SKM-1 treated with dmso at 0.1 percent for 144 hours (cell line): ENCODE data around the gene TSPO.
"Not testable (repeated sequence)": the region's sequence is repeated elsewhere in the genome, so short reads cannot be mapped to it uniquely, and the experiment has no call there.

Experiments used
- DNase-seq: peaks from one replicate; lab custom pipeline; 2025; ENCODE audit not compliant: unreplicated experiment; lab: John Stamatoyannopoulos, UW

TSPO gene

GRCh38 chr22:43151251-43152002 is at the start of gene TSPO:
TSPO (plus strand) TSS chr22:43151559; CDS start chr22:43159239, 7,680 bp downstream.
- no peak for DNase-seq

- not testable (repeated sequence) for DNase-seq
Observed at GRCh38 chr22:43104056-43104625, 47.2 kb upstream of the TSPO start.

- DNase-seq: not testable (repeated sequence)
Observed at GRCh38 chr22:43104950-43105349, 46.4 kb upstream of the TSPO start.

- no peak for DNase-seq
Observed at GRCh38 chr22:43106302-43106701, 45.1 kb upstream of the TSPO start.

GRCh38 chr22:43109511-43109910 is 41.8 kb upstream of the TSPO start:
- no peak for DNase-seq

- peak; percentile 99 for DNase-seq
Observed at GRCh38 chr22:43109921-43110443, 41.4 kb upstream of the TSPO start.

- DNase-seq: peak; percentile 24
Observed at GRCh38 chr22:43110444-43110926, 40.9 kb upstream of the TSPO start, which contains the start of gene BIK. BIK (plus strand) TSS chr22:43110750; CDS start chr22:43124023, 13,273 bp downstream.

- peak; percentile 24 for DNase-seq
Observed at GRCh38 chr22:43110927-43111623, 40.3 kb upstream of the TSPO start.

GRCh38 chr22:43113526-43114251 is 37.7 kb upstream of the TSPO start:
- DNase-seq: no peak

GRCh38 chr22:43114958-43115357 is 36.4 kb upstream of the TSPO start:
- no peak for DNase-seq

GRCh38 chr22:43116932-43117331 is 34.4 kb upstream of the TSPO start:
- DNase-seq: no peak

GRCh38 chr22:43118024-43118849 is 33.1 kb upstream of the TSPO start:
- DNase-seq: no peak

GRCh38 chr22:43118953-43119458 is 32.4 kb upstream of the TSPO start:
- DNase-seq: no peak

GRCh38 chr22:43126501-43127165 is 24.7 kb upstream of the TSPO start:
- no peak for DNase-seq

- no peak for DNase-seq
Observed at GRCh38 chr22:43127166-43127908, 24.0 kb upstream of the TSPO start.

GRCh38 chr22:43128116-43128515 is 23.2 kb upstream of the TSPO start:
- no peak for DNase-seq

GRCh38 chr22:43128928-43129424 is 22.4 kb upstream of the TSPO start:
- no peak for DNase-seq
